SK-N-SH treated with all-trans-retinoic acid at 6 μM for 48 hours (cell line): ENCODE results near the gene DCBLD2.

Experiments
- ATAC-seq: fragments of 200-7000 bp; cut with Tn5 transposase; 3 replicates; pipeline ENCODE4 v1.9.1; 2020; ENCODE audit warnings: mild to moderate bottlenecking, moderate library complexity
- BACH2 ChIP-seq: fragments of 250-450 bp; sonication (Bioruptor Pico); IDR thresholded peaks from 2 replicates; pipeline ENCODE4 v1.9.0; 2021; ENCODE audit warnings: mild to moderate bottlenecking, borderline replicate concordance
- CREB5 ChIP-seq: fragments of 250-450 bp; sonication (Bioruptor Pico); IDR thresholded peaks from 2 replicates; pipeline ENCODE4 v1.5.1; 2020; ENCODE audit warnings: low read depth, mild to moderate bottlenecking, moderate library complexity
- CSDC2 ChIP-seq: fragments of 250-450 bp; sonication (Bioruptor Pico); IDR thresholded peaks from 2 replicates; pipeline ENCODE4 v1.5.0; 2020; ENCODE audit warnings: mild to moderate bottlenecking, moderate library complexity
- CSRNP3 ChIP-seq: fragments of 250-450 bp; sonication (Bioruptor Pico); IDR thresholded peaks from 2 replicates; pipeline ENCODE4 v1.5.1; 2021; ENCODE audit warnings: mild to moderate bottlenecking, moderate library complexity
- ESRRG ChIP-seq: fragments of 250-450 bp; sonication (Bioruptor Pico); IDR thresholded peaks from 2 replicates; pipeline ENCODE4 v1.6.1; 2021; ENCODE audit warnings: mild to moderate bottlenecking
- GLIS3 ChIP-seq: fragments of 250-450 bp; sonication (Bioruptor Pico); IDR thresholded peaks from 2 replicates; pipeline ENCODE4 v1.5.0; 2020; ENCODE audit warnings: mild to moderate bottlenecking, moderate library complexity
- ISL1 ChIP-seq: fragments of 250-450 bp; sonication (Bioruptor Pico); IDR thresholded peaks from 2 replicates; pipeline ENCODE4 v2.1.2; 2022; ENCODE audit warnings: mild to moderate bottlenecking, moderate library complexity
- OSR1 ChIP-seq: fragments of 250-450 bp; sonication (Bioruptor Pico); IDR thresholded peaks from 2 replicates; pipeline ENCODE4 v1.8.0; 2022; ENCODE audit warnings: moderate library complexity, mild to moderate bottlenecking, inconsistent platforms
- POU6F1 ChIP-seq: fragments of 250-450 bp; sonication (Bioruptor Pico); IDR thresholded peaks from 2 replicates; pipeline ENCODE4 v1.8.0; 2021; ENCODE audit warnings: low read depth, mild to moderate bottlenecking, moderate library complexity, borderline replicate concordance
- PPARA ChIP-seq: fragments of 250-450 bp; sonication (Bioruptor Pico); IDR thresholded peaks from 2 replicates; pipeline ENCODE4 v1.5.0; 2020; ENCODE audit warnings: mild to moderate bottlenecking, borderline replicate concordance
- RARB ChIP-seq: fragments of 250-450 bp; sonication (Bioruptor Pico); IDR thresholded peaks from 2 replicates; pipeline ENCODE4 v1.8.0; 2021; ENCODE audit warnings: mild to moderate bottlenecking, moderate library complexity
- SNAI2 ChIP-seq: fragments of 250-450 bp; sonication (Bioruptor Pico); IDR thresholded peaks from 2 replicates; pipeline ENCODE4 v1.5.0; 2020; ENCODE audit warnings: mild to moderate bottlenecking, moderate library complexity
- TOX ChIP-seq: fragments of 250-450 bp; sonication (Bioruptor Pico); IDR thresholded peaks from 2 replicates; pipeline ENCODE4 v1.8.0; 2021; ENCODE audit warnings: mild to moderate bottlenecking, moderate library complexity, borderline replicate concordance
- TSHZ2 ChIP-seq: fragments of 250-450 bp; sonication (Bioruptor Pico); IDR thresholded peaks from 2 replicates; pipeline ENCODE4 v1.5.0; 2020; ENCODE audit warnings: mild to moderate bottlenecking, moderate library complexity
- ZC3H10 ChIP-seq: fragments of 250-450 bp; sonication (Bioruptor Pico); IDR thresholded peaks from 2 replicates; pipeline ENCODE4 v1.5.1; 2021; ENCODE audit warnings: mild to moderate bottlenecking, moderate library complexity
- ZFP3 ChIP-seq: fragments of 250-450 bp; sonication (Bioruptor Pico); IDR thresholded peaks from 2 replicates; pipeline ENCODE4 v1.5.0; 2020; ENCODE audit warnings: mild to moderate bottlenecking, moderate library complexity
- ZFP30 ChIP-seq: fragments of 450-650 bp; formaldehyde crosslinking; IDR thresholded peaks from 2 replicates; pipeline ENCODE4 v1.5.0; 2022; ENCODE audit warnings: mild to moderate bottlenecking, moderate library complexity
- ZNF565 ChIP-seq: fragments of 450-650 bp; formaldehyde crosslinking; conservative IDR thresholded peaks from 2 replicates; pipeline ENCODE4 v1.5.0; 2020; ENCODE audit warnings: low read depth, mild to moderate bottlenecking, moderate library complexity
- ZNF70 ChIP-seq: fragments of 450-650 bp; formaldehyde crosslinking; IDR thresholded peaks from 2 replicates; pipeline ENCODE4 v1.5.0; 2020; ENCODE audit warnings: mild to moderate bottlenecking, moderate library complexity
- ZNF8 ChIP-seq: fragments of 450-650 bp; formaldehyde crosslinking; IDR thresholded peaks from 2 replicates; pipeline ENCODE4 v1.5.0; 2020; ENCODE audit warnings: mild to moderate bottlenecking, moderate library complexity
- TF ChIP-seq, protein P1 (sequence below): fragments of 250-450 bp; sonication (Bioruptor Pico); IDR thresholded peaks from 2 replicates; pipeline ENCODE4 v1.8.0; 2020; ENCODE audit warnings: mild to moderate bottlenecking, moderate library complexity, borderline replicate concordance

DCBLD2 gene

DNA sequence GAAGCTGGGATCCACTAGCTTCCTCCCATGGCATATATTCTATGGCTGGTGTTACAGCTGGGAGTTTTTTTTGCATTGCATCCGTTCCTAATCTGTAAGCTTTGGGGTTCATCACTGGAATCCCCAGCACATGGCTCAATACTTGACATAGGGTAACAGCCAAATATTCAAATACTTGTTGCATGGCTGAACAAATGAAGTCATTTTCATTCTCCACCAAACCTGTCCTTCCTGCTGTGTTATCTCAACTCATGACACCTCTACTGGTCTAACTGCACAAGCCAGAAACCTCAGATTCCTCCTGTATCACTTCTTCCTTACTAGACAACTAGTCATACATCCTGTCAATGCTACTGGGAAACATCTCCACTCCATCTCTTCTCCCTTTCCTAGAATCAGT is 95.0 kb downstream of the DCBLD2 start:
- TF ChIP-seq CSDC2 (CRISPR knock-in tag) (no peak), PPARA (no peak), GLIS3 (CRISPR knock-in tag) (no peak), SNAI2 (CRISPR knock-in tag) (no peak), TOX (CRISPR knock-in tag) (no peak), TSHZ2 (no peak)
- 0 out of 3 replicates have a peak, but pooled peaks have one; percentile 26 for ATAC-seq

- TF ChIP-seq, protein P1, sequence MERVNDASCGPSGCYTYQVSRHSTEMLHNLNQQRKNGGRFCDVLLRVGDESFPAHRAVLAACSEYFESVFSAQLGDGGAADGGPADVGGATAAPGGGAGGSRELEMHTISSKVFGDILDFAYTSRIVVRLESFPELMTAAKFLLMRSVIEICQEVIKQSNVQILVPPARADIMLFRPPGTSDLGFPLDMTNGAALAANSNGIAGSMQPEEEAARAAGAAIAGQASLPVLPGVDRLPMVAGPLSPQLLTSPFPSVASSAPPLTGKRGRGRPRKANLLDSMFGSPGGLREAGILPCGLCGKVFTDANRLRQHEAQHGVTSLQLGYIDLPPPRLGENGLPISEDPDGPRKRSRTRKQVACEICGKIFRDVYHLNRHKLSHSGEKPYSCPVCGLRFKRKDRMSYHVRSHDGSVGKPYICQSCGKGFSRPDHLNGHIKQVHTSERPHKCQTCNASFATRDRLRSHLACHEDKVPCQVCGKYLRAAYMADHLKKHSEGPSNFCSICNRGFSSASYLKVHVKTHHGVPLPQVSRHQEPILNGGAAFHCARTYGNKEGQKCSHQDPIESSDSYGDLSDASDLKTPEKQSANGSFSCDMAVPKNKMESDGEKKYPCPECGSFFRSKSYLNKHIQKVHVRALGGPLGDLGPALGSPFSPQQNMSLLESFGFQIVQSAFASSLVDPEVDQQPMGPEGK = no peak
- no peak for TF ChIP-seq TOX (CRISPR knock-in tag)
- no peak for TF ChIP-seq CSDC2 (CRISPR knock-in tag)
- TF ChIP-seq ZC3H10 (CRISPR knock-in tag) = no peak
- TF ChIP-seq OSR1 (CRISPR knock-in tag) = no peak
- no peak for TF ChIP-seq ZFP30 (CRISPR knock-in tag)
- no peak for TF ChIP-seq BACH2 (CRISPR knock-in tag)
- no peak for TF ChIP-seq SNAI2 (CRISPR knock-in tag)
- TF ChIP-seq RARB (CRISPR knock-in tag) = no peak
- TF ChIP-seq ISL1 = no peak
- TF ChIP-seq POU6F1 (CRISPR knock-in tag) = no peak
- no peak for TF ChIP-seq CREB5 (CRISPR knock-in tag)
- no peak for TF ChIP-seq ZFP3 (CRISPR knock-in tag)
- no peak for TF ChIP-seq ZNF8 (CRISPR knock-in tag)
- no peak for TF ChIP-seq CSRNP3
- TF ChIP-seq, all 23 proteins: peak for 0
- ATAC-seq = no peak; the same call in 2 of the 3 replicates
These were observed 95.9 kb downstream of the DCBLD2 start for GRCh38 chr3:98805571-98805970.

- TF ChIP-seq, protein P1 = no peak
- TF ChIP-seq OSR1 (CRISPR knock-in tag) (no peak), BACH2 (CRISPR knock-in tag) (no peak), CSDC2 (CRISPR knock-in tag) (no peak), RARB (CRISPR knock-in tag) (no peak), ZFP3 (CRISPR knock-in tag) (no peak), CREB5 (CRISPR knock-in tag) (no peak), ESRRG (CRISPR knock-in tag) (no peak), ZNF565 (CRISPR knock-in tag) (no peak), ZNF70 (no peak), POU6F1 (CRISPR knock-in tag) (no peak)
- ATAC-seq = peak; percentile 46
These were observed 100.3 kb downstream of the DCBLD2 start for GRCh38 chr3:98801043-98801747.
